SU-DHL-6 (cell line): ENCODE measurements around the gene BEGAIN.

Source experiments
- H2AFZ ChIP-seq: fragments of 200-600 bp; sonication (generic); 2 replicates; pipeline ENCODE4 v1.6.1; 2014; ENCODE audit warnings: low read depth, mild to moderate bottlenecking, moderate library complexity, mixed read lengths, antibody characterized with exemption, low read length; ENCODE audit not compliant: severe bottlenecking
- H3F3A ChIP-seq: fragments of 200-600 bp; shearing (Covaris generic); 2 replicates; pipeline ENCODE4 v1.6.0; 2016; ENCODE audit warnings: antibody characterized with exemption, mild to moderate bottlenecking; ENCODE audit not compliant: insufficient read depth
- H3K27ac ChIP-seq: fragments of 200-600 bp; sonication (generic); 2 replicates; pipeline ENCODE4 v1.5.1; 2016; ENCODE audit warnings: low read depth, mild to moderate bottlenecking, low read length, moderate library complexity, mixed read lengths
- H3K27me3 ChIP-seq: fragments of 200-600 bp; sonication (generic), shearing (Covaris generic); 2 replicates; pipeline ENCODE4 v1.6.0; 2014; ENCODE audit warnings: mild to moderate bottlenecking, low read length
- H3K36me3 ChIP-seq: fragments of 200-600 bp; sonication (generic); 2 replicates; pipeline ENCODE4 v1.6.1; 2014; ENCODE audit warnings: mild to moderate bottlenecking, low read length, mixed read lengths
- H3K4me2 ChIP-seq: fragments of 300-600, 200-600 bp; shearing (Covaris generic), sonication (generic); 2 replicates; pipeline ENCODE4 v1.6.0; 2014; ENCODE audit warnings: low read length, low read depth, mild to moderate bottlenecking; ENCODE audit not compliant: poor library complexity, severe bottlenecking
- H3K4me3 ChIP-seq: fragments of 200-600 bp; sonication (generic); 2 replicates; pipeline ENCODE4 v1.5.1; 2014; ENCODE audit warnings: antibody characterized with exemption, low read length, mild to moderate bottlenecking, mixed read lengths; ENCODE audit not compliant: insufficient read depth, poor library complexity, severe bottlenecking
- H3K79me2 ChIP-seq: fragments of 200-600 bp; sonication (generic); 2 replicates; pipeline ENCODE4 v1.6.1; 2014; ENCODE audit warnings: mild to moderate bottlenecking, low read length, moderate library complexity; ENCODE audit not compliant: insufficient read depth
- H3K9ac ChIP-seq: fragments of 200-600 bp; sonication (generic); 2 replicates; pipeline ENCODE4 v1.7.0; 2014; ENCODE audit warnings: mild to moderate bottlenecking, low read length
- H3K9me2 ChIP-seq: fragments of 200-600 bp; sonication (generic); replicated peaks from 2 replicates; pipeline ENCODE4 v1.6.1; 2014; ENCODE audit warnings: low read length; ENCODE audit not compliant: insufficient read depth
- H3K9me3 ChIP-seq: fragments of 200-600 bp; sonication (generic); 2 replicates; pipeline ENCODE4 v1.6.1; 2014; ENCODE audit warnings: low read length, mixed read lengths; ENCODE audit not compliant: insufficient read depth
- H4K20me1 ChIP-seq: fragments of 200-600 bp; sonication (generic); 2 replicates; pipeline ENCODE4 v1.6.1; 2014; ENCODE audit warnings: low read depth, mild to moderate bottlenecking, antibody characterized with exemption, low read length, moderate library complexity, mixed read lengths
- CTCF ChIP-seq: fragments of 200-600 bp; sonication (generic); IDR thresholded peaks from one replicate; pipeline ENCODE4 v1.5.1; 2017; ENCODE audit warnings: antibody characterized with exemption, mild to moderate bottlenecking, low read length, moderate library complexity; ENCODE audit not compliant: insufficient read depth, poor library complexity, severe bottlenecking
- EZH2phosphoT487 ChIP-seq: fragments of 200-600 bp; sonication (generic), shearing (Covaris generic); conservative IDR thresholded peaks from 2 replicates; pipeline ENCODE4 v1.6.1; 2018; ENCODE audit warnings: mild to moderate bottlenecking, antibody characterized with exemption, low read length, moderate library complexity, mixed read lengths

The BEGAIN gene

GRCh38 chr14:100504372-100505078, 82.7 kb downstream of the BEGAIN start:
- Histone ChIP-seq H3K9me2 (no peaks in the 10 kb centered on the region), H3K9ac (no peak overlapping the region), H3K9me3 (no peaks in the 10 kb centered on the region), H3K27me3 (no peaks in the 10 kb centered on the region), H3F3A (no peaks in the 10 kb centered on the region), H2AFZ (no peak overlapping the region), H3K27ac (no peak overlapping the region), H3K4me2 (no peak overlapping the region), H3K79me2 (no peaks in the 10 kb centered on the region), H3K4me3 (no peak overlapping the region), H4K20me1 (0 out of 2 replicates have a peak, but pooled peaks cover 6% of the 10 kb centered on the region), H3K36me3 (peaks cover 3% of the 10 kb centered on the region; the same call in 1 of the 2 replicates)
- TF ChIP-seq CTCF (no peak), EZH2phosphoT487 (no peak)

- Histone ChIP-seq H3K79me2 (no peaks in the 10 kb centered on the region), H3K4me3 (no peak overlapping the region), H3F3A (no peaks in the 10 kb centered on the region), H3K9me3 (no peaks in the 10 kb centered on the region), H2AFZ (no peak overlapping the region), H3K9ac (no peak overlapping the region), H3K27ac (no peak overlapping the region), H3K27me3 (no peaks in the 10 kb centered on the region), H4K20me1 (no peaks in the 10 kb centered on the region), H3K9me2 (no peaks in the 10 kb centered on the region), H3K36me3 (peaks cover 3% of the 10 kb centered on the region; the same call in 1 of the 2 replicates), H3K4me2 (no peak overlapping the region)
- TF ChIP-seq EZH2phosphoT487: no peak
- no peak for TF ChIP-seq CTCF
Measured at GRCh38 chr14:100503251-100503650, 84.0 kb downstream of the BEGAIN start.

- no peaks in the 10 kb centered on the region for H3K9me3 ChIP-seq
- no peak for TF ChIP-seq EZH2phosphoT487
- no peak for TF ChIP-seq CTCF
- H3K27ac ChIP-seq: no peak overlapping the region
- no peaks in the 10 kb centered on the region for H3F3A ChIP-seq
- no peak overlapping the region for H2AFZ ChIP-seq
- peaks cover 3% of the 10 kb centered on the region; the same call in 1 of the 2 replicates for H3K36me3 ChIP-seq
- H3K27me3 ChIP-seq: no peaks in the 10 kb centered on the region
- H3K9ac ChIP-seq: no peak overlapping the region
- no peaks in the 10 kb centered on the region for H3K79me2 ChIP-seq
- no peaks in the 10 kb centered on the region for H4K20me1 ChIP-seq
- H3K4me2 ChIP-seq: no peak overlapping the region
- H3K9me2 ChIP-seq: no peaks in the 10 kb centered on the region
- no peak overlapping the region for H3K4me3 ChIP-seq
Measured at GRCh38 chr14:100502622-100503220, 84.5 kb downstream of the BEGAIN start.
